Trophoblast cell (in vitro differentiated cells and primary cell): Measurements from ENCODE around the gene GADL1.

ENCODE experiments used
- DNase-seq, 2 donors: peaks; one replicate each; pipeline ENCODE4 v3.0.0-alpha.2; 2016
- H2AFZ ChIP-seq: 2 replicates; pipeline ENCODE4 v1.6.1; 2013; ENCODE audit warnings: low read length, moderate library complexity, mild to moderate bottlenecking; ENCODE audit not compliant: insufficient read depth, poor library complexity
- H2AK5ac ChIP-seq: 2 replicates; pipeline ENCODE4 v1.6.1; 2013; ENCODE audit warnings: mild to moderate bottlenecking, low read length
- H2BK120ac ChIP-seq: 2 replicates; pipeline ENCODE4 v1.6.1; 2013; ENCODE audit warnings: low read length, mild to moderate bottlenecking, moderate library complexity; ENCODE audit not compliant: insufficient read depth, poor library complexity
- H2BK12ac ChIP-seq: 2 replicates; pipeline ENCODE4 v1.6.1; 2013; ENCODE audit warnings: mild to moderate bottlenecking, low read length, moderate library complexity
- H2BK5ac ChIP-seq: 2 replicates; pipeline ENCODE4 v1.6.1; 2013; ENCODE audit warnings: low read length, low read depth, moderate library complexity, mild to moderate bottlenecking; ENCODE audit not compliant: poor library complexity
- H3K14ac ChIP-seq: 2 replicates; pipeline ENCODE4 v1.6.1; 2013; ENCODE audit warnings: mild to moderate bottlenecking, low read length
- H3K18ac ChIP-seq: 2 replicates; pipeline ENCODE4 v1.6.1; 2013; ENCODE audit warnings: mild to moderate bottlenecking, low read length
- H3K23ac ChIP-seq: 2 replicates; pipeline ENCODE4 v1.6.1; 2013; ENCODE audit warnings: low read length
- H3K27ac ChIP-seq: 2 replicates; pipeline ENCODE4 v1.5.1; 2013; ENCODE audit warnings: low read depth, mild to moderate bottlenecking, inconsistent platforms, low read length, moderate library complexity
- H3K27me3 ChIP-seq: 2 replicates; pipeline ENCODE4 v1.6.1; 2013; ENCODE audit warnings: inconsistent platforms, mild to moderate bottlenecking, low read length, moderate library complexity; ENCODE audit not compliant: insufficient read depth
- H3K36me3 ChIP-seq, 2 experiments: 1 replicate in 1 of 2; 2 replicates in 1 of 2; pipeline ENCODE4 v1.6.1; 2013; ENCODE audit warnings: low read length in 2 of 2, mild to moderate bottlenecking in 2 of 2, moderate library complexity in 1 of 2; ENCODE audit not compliant: insufficient read depth in 2 of 2, control insufficient read depth in 1 of 2
- H3K4ac ChIP-seq: 2 replicates; pipeline ENCODE4 v1.6.1; 2013; ENCODE audit warnings: low read depth, mild to moderate bottlenecking, low read length, moderate library complexity
- H3K4me1 ChIP-seq, 2 experiments: 1 replicate in 1 of 2; 2 replicates in 1 of 2; pipeline ENCODE4 v1.6.1; 2013; ENCODE audit warnings: low read length in 2 of 2, mild to moderate bottlenecking in 2 of 2, moderate library complexity in 1 of 2; ENCODE audit not compliant: insufficient read depth in 2 of 2, control insufficient read depth in 1 of 2
- H3K4me2 ChIP-seq: 2 replicates; pipeline ENCODE4 v1.6.1; 2013; ENCODE audit warnings: inconsistent platforms, mild to moderate bottlenecking, low read length, moderate library complexity
- H3K4me3 ChIP-seq: 2 replicates; pipeline ENCODE4 v1.5.1; 2013; ENCODE audit warnings: mild to moderate bottlenecking, low read depth, low read length, inconsistent platforms
- H3K79me1 ChIP-seq: one replicate; pipeline ENCODE4 v1.6.1; 2013; ENCODE audit warnings: low read length
- H3K79me2 ChIP-seq: 2 replicates; pipeline ENCODE4 v1.6.1; 2013; ENCODE audit warnings: low read length, mild to moderate bottlenecking; ENCODE audit not compliant: control insufficient read depth, insufficient read depth, poor library complexity
- H3K9ac ChIP-seq: 2 replicates; pipeline ENCODE4 v1.6.1; 2013; ENCODE audit warnings: mild to moderate bottlenecking, low read length
- H3K9me3 ChIP-seq: 2 replicates; pipeline ENCODE4 v1.6.1; 2013; ENCODE audit warnings: low read depth, mild to moderate bottlenecking, control low read depth, inconsistent platforms, low read length; ENCODE audit not compliant: insufficient read depth
- H4K12ac ChIP-seq: 2 replicates; pipeline ENCODE4 v1.6.1; 2013; ENCODE audit warnings: low read depth, mild to moderate bottlenecking, low read length, moderate library complexity
- H4K8ac ChIP-seq: 2 replicates; pipeline ENCODE4 v1.6.1; 2013; ENCODE audit warnings: low read depth, mild to moderate bottlenecking, low read length, moderate library complexity
- H4K91ac ChIP-seq: one replicate; pipeline ENCODE4 v1.6.1; 2013; ENCODE audit warnings: low read depth, mild to moderate bottlenecking, low read length, moderate library complexity
- WGBS: extraction: QIAGEN DNeasy Blood & Tissue Kit; methylation state at CpG from one replicate; pipeline ENCODE4 v1.1.7; 2013; ENCODE audit warnings: missing lambda C conversion rate; ENCODE audit not compliant: insufficient read length, insufficient coverage; ENCODE audit errors: extremely low coverage; 5-methylcytosine and 5-hydroxymethylcytosine counted together

Gene GADL1

DNA sequence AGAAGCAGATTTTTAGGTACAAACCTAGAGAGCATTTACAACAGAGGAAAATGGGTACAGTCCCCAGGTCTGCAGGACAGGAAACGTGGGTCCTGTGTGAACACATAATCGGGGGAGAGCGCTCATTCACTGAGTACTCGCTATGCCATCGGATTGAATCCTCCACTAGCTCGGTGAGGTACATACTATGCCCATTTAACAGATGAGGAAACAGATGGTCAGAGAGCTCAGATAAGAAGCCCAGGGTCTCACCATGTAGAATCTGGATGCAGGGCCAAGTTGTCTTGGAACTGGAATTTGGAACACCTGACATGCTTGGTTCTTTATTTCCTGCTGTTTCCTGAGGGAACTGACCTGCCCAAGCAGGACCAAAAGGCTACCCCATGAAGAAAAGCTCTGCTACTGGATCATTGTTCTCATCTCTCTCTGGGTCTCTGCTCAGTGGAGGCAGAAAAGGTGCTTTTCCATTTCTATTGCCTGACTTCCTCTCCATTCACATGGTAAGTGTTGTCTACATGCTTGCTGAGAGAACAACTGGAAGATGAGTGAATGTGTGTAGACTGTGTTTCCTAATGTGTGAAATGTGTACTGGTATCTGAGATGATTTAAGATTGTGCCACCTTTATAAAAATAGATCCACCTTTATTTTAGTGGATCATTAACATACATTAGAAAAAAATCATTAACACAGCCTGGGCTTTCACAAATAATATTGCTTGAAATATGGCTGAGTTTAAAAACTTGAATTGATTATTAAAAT lies 199.0 kb downstream of the GADL1 start:
- no peak overlapping the region for H3K14ac ChIP-seq
- no CpG with 5 or more reads among the region's 6 CpGs for WGBS
- peaks cover 4% of the 10 kb centered on the region for H3K79me1 ChIP-seq
- no peak for DNase-seq
- H2BK12ac ChIP-seq, result no peak overlapping the region
- H3K4me1 ChIP-seq, result no peaks in the 10 kb centered on the region
- no peak overlapping the region for H2AK5ac ChIP-seq
- H2BK120ac ChIP-seq, result no peak overlapping the region
- peaks cover 8 to 27% of the 10 kb centered on the region in 2 experiments for H3K36me3 ChIP-seq
- H4K12ac ChIP-seq, result no peak overlapping the region
- no peaks in the 10 kb centered on the region for H3K79me2 ChIP-seq
- H4K8ac ChIP-seq, result no peak overlapping the region
- H2AFZ ChIP-seq, result no peak overlapping the region
- H3K27me3 ChIP-seq, result no peaks in the 10 kb centered on the region
- H2BK5ac ChIP-seq, result no peak overlapping the region
- H3K4me2 ChIP-seq, result no peak overlapping the region
- no peak overlapping the region for H3K27ac ChIP-seq
- no peaks in the 10 kb centered on the region for H3K9me3 ChIP-seq
- H3K9ac ChIP-seq, result no peak overlapping the region
- no peak overlapping the region for H3K23ac ChIP-seq
- no peak overlapping the region for H4K91ac ChIP-seq
- no peak overlapping the region for H3K18ac ChIP-seq
- no peak overlapping the region for H3K4ac ChIP-seq
- no peak overlapping the region for H3K4me3 ChIP-seq

DNA sequence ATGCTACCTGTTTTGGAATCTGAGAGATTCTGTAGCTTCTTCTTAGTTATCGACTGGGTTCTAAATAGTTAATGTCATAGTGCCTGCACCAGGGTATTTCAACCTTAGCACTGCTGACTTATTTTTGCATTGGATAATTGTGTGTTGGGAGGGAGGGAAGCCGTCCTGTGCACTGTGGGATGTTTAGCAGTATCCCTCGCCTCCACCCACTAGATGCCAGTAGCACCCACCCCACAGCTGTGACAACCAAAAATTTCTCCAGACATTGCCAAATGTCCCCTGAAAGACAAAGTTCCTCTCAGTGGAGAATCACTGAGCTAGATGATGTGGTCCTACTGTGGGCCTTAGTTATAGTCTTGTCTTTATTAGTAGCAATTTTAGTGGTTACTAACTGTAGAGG lies 199.8 kb downstream of the GADL1 start:
- no peak overlapping the region for H4K8ac ChIP-seq
- no peak overlapping the region for H3K4me2 ChIP-seq
- DNase-seq, result no peak
- H3K79me2 ChIP-seq, result no peaks in the 10 kb centered on the region
- H3K4me3 ChIP-seq, result no peak overlapping the region
- no peak overlapping the region for H3K27ac ChIP-seq
- no peak overlapping the region for H2BK12ac ChIP-seq
- H4K91ac ChIP-seq, result no peak overlapping the region
- peaks cover 6% of the 10 kb centered on the region for H3K79me1 ChIP-seq
- no peak overlapping the region for H2BK5ac ChIP-seq
- no peak overlapping the region for H3K14ac ChIP-seq
- H3K18ac ChIP-seq, result no peak overlapping the region
- no peak overlapping the region for H3K9ac ChIP-seq
- no peaks in the 10 kb centered on the region for H3K4me1 ChIP-seq
- H4K12ac ChIP-seq, result no peak overlapping the region
- H2AFZ ChIP-seq, result no peak overlapping the region
- WGBS, result no CpG with 5 or more reads among the region's 3 CpGs
- H3K36me3 ChIP-seq, result peaks cover 10 to 30% of the 10 kb centered on the region in 2 experiments
- no peak overlapping the region for H3K23ac ChIP-seq
- no peak overlapping the region for H2BK120ac ChIP-seq
- H3K4ac ChIP-seq, result no peak overlapping the region
- H3K27me3 ChIP-seq, result no peaks in the 10 kb centered on the region
- H2AK5ac ChIP-seq, result no peak overlapping the region
- no peaks in the 10 kb centered on the region for H3K9me3 ChIP-seq

DNA sequence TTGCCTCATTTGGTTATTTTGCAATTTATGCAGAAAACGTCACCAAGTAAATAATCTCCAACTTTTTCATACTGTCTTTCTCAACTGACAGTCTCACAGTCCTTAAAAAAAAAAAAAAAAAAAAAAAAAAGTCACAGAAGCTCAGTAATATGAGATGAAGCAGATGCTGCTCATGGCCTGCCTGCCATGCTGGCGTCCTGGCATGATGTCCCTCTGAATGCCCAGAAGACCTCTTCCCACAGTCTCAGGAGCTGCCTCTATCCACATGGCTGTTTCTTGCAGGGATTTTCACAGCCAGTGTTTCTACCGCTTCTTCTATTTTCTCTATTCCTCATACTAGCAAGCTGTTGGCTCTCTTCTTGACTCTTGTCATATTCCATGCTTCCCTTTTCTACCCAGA lies 200.3 kb downstream of the GADL1 start:
- no peak overlapping the region for H3K18ac ChIP-seq
- no peak overlapping the region for H2AK5ac ChIP-seq
- H3K14ac ChIP-seq, result no peak overlapping the region
- no peak overlapping the region for H3K27ac ChIP-seq
- H4K12ac ChIP-seq, result no peak overlapping the region
- no peaks in the 10 kb centered on the region for H3K4me1 ChIP-seq
- no peaks in the 10 kb centered on the region for H3K27me3 ChIP-seq
- H2BK12ac ChIP-seq, result no peak overlapping the region
- no peak overlapping the region for H3K9ac ChIP-seq
- H4K91ac ChIP-seq, result no peak overlapping the region
- H3K36me3 ChIP-seq, result peaks cover 12 to 33% of the 10 kb centered on the region in 2 experiments
- no peak overlapping the region for H2BK5ac ChIP-seq
- H2BK120ac ChIP-seq, result no peak overlapping the region
- DNase-seq, result no peak
- H3K23ac ChIP-seq, result no peak overlapping the region
- no peak overlapping the region for H4K8ac ChIP-seq
- H2AFZ ChIP-seq, result no peak overlapping the region
- no peaks in the 10 kb centered on the region for H3K79me2 ChIP-seq
- WGBS, result no CpG with 5 or more reads among the region's 3 CpGs
- no peak overlapping the region for H3K4ac ChIP-seq
- no peak overlapping the region for H3K4me3 ChIP-seq
- H3K9me3 ChIP-seq, result no peaks in the 10 kb centered on the region
- H3K79me1 ChIP-seq, result peaks cover 6% of the 10 kb centered on the region
- no peak overlapping the region for H3K4me2 ChIP-seq

DNA sequence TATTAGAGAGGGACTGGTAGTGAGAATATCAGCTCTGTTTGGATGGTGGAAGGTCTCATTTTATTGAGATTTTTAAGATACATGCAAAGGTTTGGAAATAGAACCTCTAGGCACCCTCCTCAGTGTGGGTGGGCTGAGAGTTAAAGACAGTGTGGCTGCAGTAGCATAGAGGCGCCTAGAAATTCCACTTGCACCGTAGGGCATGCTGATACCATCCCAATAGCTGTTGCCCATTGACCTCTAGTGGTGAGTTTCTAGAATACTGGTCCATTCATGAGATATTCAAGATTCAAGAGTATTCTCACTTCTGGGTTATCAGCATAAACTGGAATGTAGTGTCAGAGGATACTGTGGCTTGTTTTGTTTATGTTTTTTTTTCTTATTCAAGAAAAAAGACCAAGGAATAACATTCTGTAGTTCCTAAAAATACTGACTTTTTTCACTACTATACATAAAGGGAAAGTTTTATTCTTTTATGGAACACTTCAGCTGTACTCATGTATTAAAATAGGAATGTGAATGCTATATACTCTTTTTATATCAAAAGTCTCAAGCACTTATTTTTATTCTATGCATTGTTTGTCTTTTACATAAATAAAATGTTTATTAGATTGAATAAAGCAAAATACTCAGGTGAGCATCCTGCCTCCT lies 200.9 kb downstream of the GADL1 start:
- no peak overlapping the region for H4K91ac ChIP-seq
- H3K27ac ChIP-seq, result no peak overlapping the region
- no peak overlapping the region for H4K8ac ChIP-seq
- H3K79me2 ChIP-seq, result no peaks in the 10 kb centered on the region
- no peak overlapping the region for H3K23ac ChIP-seq
- no CpG with 5 or more reads among the region's 2 CpGs for WGBS
- H3K4me3 ChIP-seq, result no peak overlapping the region
- H2BK120ac ChIP-seq, result no peak overlapping the region
- no peak overlapping the region for H3K14ac ChIP-seq
- H3K4me2 ChIP-seq, result no peak overlapping the region
- no peak overlapping the region for H2AFZ ChIP-seq
- H3K9me3 ChIP-seq, result no peaks in the 10 kb centered on the region
- no peak overlapping the region for H3K9ac ChIP-seq
- H2AK5ac ChIP-seq, result no peak overlapping the region
- no peak overlapping the region for H2BK5ac ChIP-seq
- no peak overlapping the region for H3K4ac ChIP-seq
- peaks cover 2 to 4% of the 10 kb centered on the region in 2 experiments for H3K4me1 ChIP-seq
- H3K79me1 ChIP-seq, result peaks cover 6% of the 10 kb centered on the region
- no peak overlapping the region for H3K18ac ChIP-seq
- H3K27me3 ChIP-seq, result no peaks in the 10 kb centered on the region
- DNase-seq, result peak; percentile 48 to 81
- no peak overlapping the region for H2BK12ac ChIP-seq
- H3K36me3 ChIP-seq, result peaks cover 13 to 33% of the 10 kb centered on the region in 2 experiments
- no peak overlapping the region for H4K12ac ChIP-seq
